Parathyroid adenoma (tissue), 2 donors: ENCODE results near the gene MEF2B.

Experiments
- H2AFZ ChIP-seq: fragments of 300-600 bp; sonication (generic); one replicate; pipeline ENCODE4 v1.7.0; 2017; ENCODE audit warnings: antibody characterized with exemption, mild to moderate bottlenecking
- H3K27ac ChIP-seq: fragments of 300-600 bp; sonication (generic); one replicate; pipeline ENCODE4 v1.7.0; 2017
- H3K27me3 ChIP-seq: fragments of 300-600 bp; sonication (generic); one replicate; pipeline ENCODE4 v1.7.0; 2017; ENCODE audit warnings: low read length; ENCODE audit not compliant: control insufficient read depth, insufficient read depth
- H3K36me3 ChIP-seq: fragments of 300-600 bp; sonication (generic); one replicate; pipeline ENCODE4 v1.7.0; 2017; ENCODE audit warnings: low read length; ENCODE audit not compliant: control insufficient read depth, insufficient read depth
- H3K4me1 ChIP-seq: fragments of 300-600 bp; sonication (generic); one replicate; pipeline ENCODE4 v1.7.0; 2017; ENCODE audit warnings: control low read depth
- H3K4me2 ChIP-seq: fragments of 300-600 bp; sonication (generic); one replicate; pipeline ENCODE4 v1.7.0; 2017; ENCODE audit warnings: low read length
- H3K4me3 ChIP-seq: fragments of 300-600 bp; sonication (generic); one replicate; pipeline ENCODE4 v1.7.0; 2017; ENCODE audit warnings: low read depth, low read length
- H3K79me2 ChIP-seq: fragments of 300-600 bp; sonication (generic); one replicate; pipeline ENCODE4 v1.7.0; 2017; ENCODE audit warnings: control low read depth
- H3K9ac ChIP-seq: fragments of 300-600 bp; sonication (generic); one replicate; pipeline ENCODE4 v1.7.0; 2017; ENCODE audit warnings: mild to moderate bottlenecking
- H3K9me3 ChIP-seq: fragments of 300-600 bp; sonication (generic); one replicate; pipeline ENCODE4 v1.7.0; 2017; ENCODE audit warnings: low read length; ENCODE audit not compliant: control insufficient read depth
- TF ChIP-seq, protein P1 (sequence below): fragments of 300-600 bp; sonication (generic); IDR thresholded peaks from one replicate; pipeline ENCODE4 v1.7.0; 2017; ENCODE audit warnings: antibody characterized with exemption, mild to moderate bottlenecking
- donor health status: primary hyperparathyroidism.

The MEF2B gene

GRCh38 chr19:19167612-19168011 lies 2.5 kb downstream of the MEF2B start:
- no peaks in the 10 kb centered on the region for H3K9me3 ChIP-seq
- H3K79me2 ChIP-seq, result no peaks in the 10 kb centered on the region
- no peak overlapping the region for H3K9ac ChIP-seq
- peaks cover 2% of the 10 kb centered on the region for H3K4me1 ChIP-seq
- no peak overlapping the region for H3K27ac ChIP-seq
- H3K4me3 ChIP-seq, result no peak overlapping the region
- H3K4me2 ChIP-seq, result no peak overlapping the region
- TF ChIP-seq, protein P1, sequence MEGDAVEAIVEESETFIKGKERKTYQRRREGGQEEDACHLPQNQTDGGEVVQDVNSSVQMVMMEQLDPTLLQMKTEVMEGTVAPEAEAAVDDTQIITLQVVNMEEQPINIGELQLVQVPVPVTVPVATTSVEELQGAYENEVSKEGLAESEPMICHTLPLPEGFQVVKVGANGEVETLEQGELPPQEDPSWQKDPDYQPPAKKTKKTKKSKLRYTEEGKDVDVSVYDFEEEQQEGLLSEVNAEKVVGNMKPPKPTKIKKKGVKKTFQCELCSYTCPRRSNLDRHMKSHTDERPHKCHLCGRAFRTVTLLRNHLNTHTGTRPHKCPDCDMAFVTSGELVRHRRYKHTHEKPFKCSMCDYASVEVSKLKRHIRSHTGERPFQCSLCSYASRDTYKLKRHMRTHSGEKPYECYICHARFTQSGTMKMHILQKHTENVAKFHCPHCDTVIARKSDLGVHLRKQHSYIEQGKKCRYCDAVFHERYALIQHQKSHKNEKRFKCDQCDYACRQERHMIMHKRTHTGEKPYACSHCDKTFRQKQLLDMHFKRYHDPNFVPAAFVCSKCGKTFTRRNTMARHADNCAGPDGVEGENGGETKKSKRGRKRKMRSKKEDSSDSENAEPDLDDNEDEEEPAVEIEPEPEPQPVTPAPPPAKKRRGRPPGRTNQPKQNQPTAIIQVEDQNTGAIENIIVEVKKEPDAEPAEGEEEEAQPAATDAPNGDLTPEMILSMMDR, result no peak
- H3K36me3 ChIP-seq, result no peaks in the 10 kb centered on the region
- no peaks in the 10 kb centered on the region for H3K27me3 ChIP-seq
- H2AFZ ChIP-seq, result no peak overlapping the region

DNA sequence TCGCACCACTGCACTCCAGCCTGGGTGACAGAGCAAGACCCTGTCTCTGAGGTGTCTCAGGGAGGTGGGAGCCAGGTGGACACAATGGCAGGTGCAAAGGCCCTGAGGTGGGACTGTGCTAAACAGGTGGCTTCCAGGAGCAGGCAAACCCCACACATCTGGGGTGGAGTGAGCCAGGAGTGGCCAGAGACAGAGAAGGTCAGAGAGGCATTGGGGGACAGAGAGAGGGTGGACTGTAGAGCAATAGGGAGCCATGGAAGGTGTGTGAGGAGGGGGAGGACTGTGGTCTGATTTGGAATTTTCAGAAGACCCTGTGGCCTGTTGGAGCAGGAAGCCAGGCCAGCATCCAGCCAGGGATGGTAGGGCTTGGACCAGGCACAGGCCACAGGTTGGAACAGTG lies 4.7 kb downstream of the MEF2B start:
- Histone ChIP-seq H3K4me2 (no peak overlapping the region), H3K4me3 (no peak overlapping the region), H3K27me3 (no peaks in the 10 kb centered on the region), H3K9me3 (no peaks in the 10 kb centered on the region), H3K9ac (no peak overlapping the region), H3K79me2 (no peaks in the 10 kb centered on the region), H3K4me1 (peaks cover 2% of the 10 kb centered on the region), H3K36me3 (no peaks in the 10 kb centered on the region), H2AFZ (no peak overlapping the region), H3K27ac (no peak overlapping the region)
- TF ChIP-seq, protein P1, result no peak

DNA sequence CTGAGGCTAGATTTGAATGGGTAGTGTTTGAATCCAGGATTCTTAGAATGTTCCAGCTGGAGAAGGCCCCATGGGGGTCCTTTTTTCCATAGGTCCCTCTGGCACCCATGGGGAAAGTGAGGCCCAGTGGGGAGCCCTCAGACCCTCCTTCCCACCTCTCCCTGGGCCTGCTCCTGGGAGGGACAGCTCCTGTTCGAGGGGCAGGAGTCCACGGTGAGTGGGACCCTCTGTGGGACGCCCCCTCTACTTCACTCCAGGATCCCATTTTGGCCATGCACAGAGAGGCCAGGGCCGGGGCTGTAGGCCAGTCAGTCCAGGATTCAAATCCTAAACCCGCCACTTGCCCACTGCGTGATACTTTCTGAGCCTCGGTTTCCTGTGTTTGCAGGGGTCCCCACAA lies 7.6 kb downstream of the MEF2B start:
- no peaks in the 10 kb centered on the region for H3K27me3 ChIP-seq
- H3K9ac ChIP-seq, result no peak overlapping the region
- TF ChIP-seq, protein P1, result no peak
- no peak overlapping the region for H3K4me3 ChIP-seq
- H3K4me2 ChIP-seq, result no peak overlapping the region
- no peaks in the 10 kb centered on the region for H3K4me1 ChIP-seq
- H2AFZ ChIP-seq, result no peak overlapping the region
- no peaks in the 10 kb centered on the region for H3K36me3 ChIP-seq
- H3K79me2 ChIP-seq, result no peaks in the 10 kb centered on the region
- no peaks in the 10 kb centered on the region for H3K9me3 ChIP-seq
- no peak overlapping the region for H3K27ac ChIP-seq

- Histone ChIP-seq H3K79me2 (no peaks in the 10 kb centered on the region), H3K4me3 (no peak overlapping the region), H3K27ac (no peak overlapping the region), H3K27me3 (no peaks in the 10 kb centered on the region), H3K4me2 (no peak overlapping the region), H3K9me3 (no peaks in the 10 kb centered on the region), H3K9ac (no peak overlapping the region), H3K36me3 (no peaks in the 10 kb centered on the region), H3K4me1 (no peaks in the 10 kb centered on the region), H2AFZ (no peak overlapping the region)
- TF ChIP-seq, protein P1, result no peak
These were observed 9.5 kb downstream of the MEF2B start for GRCh38 chr19:19160461-19161035.

DNA sequence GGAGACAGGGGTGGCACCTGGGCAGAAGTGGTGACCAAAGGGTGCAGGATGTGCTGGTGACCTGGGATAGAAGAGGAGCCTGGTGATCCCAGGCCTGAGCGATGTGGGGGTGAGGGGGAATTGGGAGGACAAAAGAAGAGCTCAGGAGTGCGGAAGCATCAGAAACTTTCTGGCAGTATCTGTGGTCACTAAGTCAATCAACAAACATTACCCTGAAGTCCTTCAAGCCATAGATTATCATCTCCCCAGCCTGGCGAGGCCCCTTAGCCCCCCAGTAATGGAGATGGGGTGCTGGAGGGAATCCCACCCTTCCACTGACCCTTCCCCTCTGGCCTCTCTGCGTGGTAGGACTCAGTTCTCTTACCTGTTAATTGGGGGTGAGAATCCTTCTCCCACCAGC lies 10.5 kb downstream of the MEF2B start:
- H3K4me1 ChIP-seq, result no peaks in the 10 kb centered on the region
- no peaks in the 10 kb centered on the region for H3K79me2 ChIP-seq
- no peak overlapping the region for H3K9ac ChIP-seq
- H3K27ac ChIP-seq, result no peak overlapping the region
- H3K27me3 ChIP-seq, result no peaks in the 10 kb centered on the region
- no peaks in the 10 kb centered on the region for H3K9me3 ChIP-seq
- H2AFZ ChIP-seq, result no peak overlapping the region
- no peak overlapping the region for H3K4me2 ChIP-seq
- H3K4me3 ChIP-seq, result no peak overlapping the region
- no peaks in the 10 kb centered on the region for H3K36me3 ChIP-seq
- TF ChIP-seq, protein P1, result no peak
